ENCODE measurements around the gene NPC1.

Gene NPC1

GRCh38 chr18:23592911-23593310 is 6.6 kb upstream of the NPC1 start:
- no peak overlapping the region for H3K4me3 ChIP-seq (ENCODE audit: low read depth, low read length)
- no peak overlapping the region for H3K27ac ChIP-seq
- no peaks in the 10 kb centered on the region for H3K9me3 ChIP-seq (ENCODE audit: severe bottlenecking)
- no peak for TF ChIP-seq CTCF (IDR thresholded peaks at IDR 0.05; ENCODE audit: low read depth, low read length)
- no peaks in the 10 kb centered on the region for H3K27me3 ChIP-seq (ENCODE audit: insufficient read depth, low read depth, severe bottlenecking)
- no peak for DNase-seq
- no peaks in the 10 kb centered on the region for H3K36me3 ChIP-seq

- DNase-seq: no peak
- Histone ChIP-seq H3K27ac (no peak overlapping the region), H3K4me3 (ENCODE audit: low read depth, low read length) (no peak overlapping the region), H3K9me3 (ENCODE audit: severe bottlenecking) (no peaks in the 10 kb centered on the region), H3K36me3 (no peaks in the 10 kb centered on the region), H3K27me3 (ENCODE audit: insufficient read depth, low read depth, severe bottlenecking) (no peaks in the 10 kb centered on the region)
- TF ChIP-seq CTCF (IDR thresholded peaks at IDR 0.05; ENCODE audit: low read depth, low read length): no peak
Observed at GRCh38 chr18:23591011-23591410, 4.7 kb upstream of the NPC1 start.

- Histone ChIP-seq H3K4me3 (ENCODE audit: low read depth, low read length) (no peak overlapping the region), H3K27ac (no peak overlapping the region), H3K27me3 (ENCODE audit: insufficient read depth, low read depth, severe bottlenecking) (no peaks in the 10 kb centered on the region), H3K36me3 (no peaks in the 10 kb centered on the region), H3K9me3 (ENCODE audit: severe bottlenecking) (no peaks in the 10 kb centered on the region)
- DNase-seq: no peak
- no peak for TF ChIP-seq CTCF (IDR thresholded peaks at IDR 0.05; ENCODE audit: low read depth, low read length)
Observed at GRCh38 chr18:23588836-23589560, 2.7 kb upstream of the NPC1 start.

GRCh38 chr18:23587220-23587642 is 925 bp upstream of the NPC1 start:
- H3K4me3 ChIP-seq (ENCODE audit: low read depth, low read length): peak overlapping the region; percentile 1; the same call in 1 of the 2 replicates
- no peak for TF ChIP-seq CTCF (IDR thresholded peaks at IDR 0.05; ENCODE audit: low read depth, low read length)
- H3K9me3 ChIP-seq (ENCODE audit: severe bottlenecking): no peaks in the 10 kb centered on the region
- no peak overlapping the region for H3K27ac ChIP-seq
- H3K36me3 ChIP-seq: no peaks in the 10 kb centered on the region
- DNase-seq: no peak
- no peaks in the 10 kb centered on the region for H3K27me3 ChIP-seq (ENCODE audit: insufficient read depth, low read depth, severe bottlenecking)

GRCh38 chr18:23585897-23586248 is 433 bp downstream of the NPC1 start:
- H3K36me3 ChIP-seq: no peaks in the 10 kb centered on the region
- TF ChIP-seq CTCF (IDR thresholded peaks at IDR 0.05; ENCODE audit: low read depth, low read length): no peak
- peak overlapping the region; percentile 75 for H3K4me3 ChIP-seq (ENCODE audit: low read depth, low read length)
- no peak for DNase-seq
- H3K27me3 ChIP-seq (ENCODE audit: insufficient read depth, low read depth, severe bottlenecking): no peaks in the 10 kb centered on the region
- no peaks in the 10 kb centered on the region for H3K9me3 ChIP-seq (ENCODE audit: severe bottlenecking)
- H3K27ac ChIP-seq: peak overlapping the region; percentile 79
